Activated CD4-positive, alpha-beta T cell treated with anti-CD3 and anti-CD28 coated beads, Interleukin-2, amount 50 U/mL, for 16 hours (primary cell): ENCODE results near the gene COX6B1.
A peak's percentile ranks its signal among the peaks of the same experiment; 100 is the strongest.
"Not testable (repeated sequence)": the region's sequence is repeated elsewhere in the genome, so short reads cannot be mapped to it uniquely, and the experiment has no call there.

Experiments
- DNase-seq: peaks from one replicate; pipeline ENCODE4 v3.0.0-alpha.2; 2020

Gene COX6B1

DNA sequence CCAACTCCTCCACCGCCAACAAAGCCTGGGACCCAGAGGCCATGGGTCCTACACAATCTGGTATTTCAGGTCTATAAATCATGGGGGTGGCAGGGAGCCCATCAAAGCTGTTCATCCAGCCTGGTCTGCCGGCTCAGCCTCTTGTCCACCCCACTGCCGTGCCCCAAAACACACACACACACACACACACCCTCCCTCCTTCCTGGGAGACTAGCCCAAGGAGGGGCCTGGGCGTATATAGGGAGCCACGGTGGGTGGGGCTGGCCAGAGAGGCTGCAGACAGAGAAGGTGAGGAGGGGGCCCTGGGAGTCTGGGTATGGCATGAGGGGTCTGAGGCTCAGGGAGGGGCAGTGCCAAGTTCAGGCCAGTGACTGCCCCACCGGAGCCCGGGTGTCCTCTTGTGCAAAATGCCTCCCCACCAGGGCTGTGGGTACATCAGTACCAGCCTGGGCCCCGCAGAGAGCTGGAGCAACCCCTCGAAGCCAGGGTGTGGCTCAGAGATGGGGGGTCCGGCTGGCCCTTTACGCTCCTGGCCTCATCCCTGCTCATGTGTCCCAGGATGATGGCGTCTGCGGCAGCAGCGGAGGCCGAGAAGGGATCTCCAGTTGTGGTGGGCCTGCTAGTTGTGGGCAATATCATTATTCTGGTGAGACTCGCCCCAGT, 18.3 kb downstream of the COX6B1 start, which contains the start of gene UPK1A:
UPK1A (plus strand) TSS at position 267 of the 663 bp plus-strand sequence; CDS start at position 563, 296 bp downstream.
- DNase-seq, result no peak

DNA sequence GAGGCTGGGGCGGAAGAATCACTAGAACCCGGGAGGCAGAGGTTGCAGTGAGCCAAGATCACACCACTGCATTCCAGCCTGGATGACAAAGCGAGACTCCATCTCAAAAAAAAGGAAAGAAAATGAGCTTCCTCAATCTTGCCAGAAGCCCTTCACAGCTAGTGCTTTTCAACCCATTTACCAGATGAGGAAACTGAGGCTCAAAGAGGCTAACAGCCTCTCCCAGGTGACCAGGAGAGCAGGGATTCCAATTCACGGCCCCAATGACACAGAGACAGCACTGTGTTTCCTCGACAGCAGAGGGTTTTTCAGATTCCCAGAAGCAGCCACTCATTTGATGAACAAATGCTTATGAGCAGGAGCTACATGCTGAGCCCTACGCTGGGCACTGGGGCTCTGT, 21.4 kb downstream of the COX6B1 start:
- no peak for DNase-seq

- DNase-seq, result no peak
Measured at GRCh38 chr19:35669974-35670373, 21.9 kb downstream of the COX6B1 start.

- DNase-seq, result no peak
Measured at GRCh38 chr19:35670686-35671085, 22.6 kb downstream of the COX6B1 start.

DNA sequence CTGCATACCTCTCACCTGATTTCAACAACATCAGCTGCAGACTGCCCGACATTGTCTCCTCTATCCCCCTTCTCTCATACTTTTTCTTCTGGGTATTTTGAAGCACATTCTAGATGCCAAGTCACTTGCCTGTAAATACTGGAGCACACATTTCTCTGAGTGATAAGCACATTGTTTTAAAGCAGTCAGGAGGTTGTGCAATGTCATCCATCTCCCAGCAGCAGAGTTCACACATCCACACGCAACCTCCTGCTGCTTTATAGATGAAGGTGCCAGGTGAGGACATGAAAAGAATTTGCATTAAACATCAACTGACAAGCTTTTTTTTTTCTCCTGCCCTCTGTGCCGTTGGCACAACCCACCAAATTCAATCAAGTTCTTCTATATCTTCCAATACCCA, 23.7 kb downstream of the COX6B1 start:
- no peak for DNase-seq

GRCh38 chr19:35673121-35673804, 25.1 kb downstream of the COX6B1 start:
- peak; percentile 81 for DNase-seq

GRCh38 chr19:35675589-35676140, 27.5 kb downstream of the COX6B1 start:
- no peak for DNase-seq

DNA sequence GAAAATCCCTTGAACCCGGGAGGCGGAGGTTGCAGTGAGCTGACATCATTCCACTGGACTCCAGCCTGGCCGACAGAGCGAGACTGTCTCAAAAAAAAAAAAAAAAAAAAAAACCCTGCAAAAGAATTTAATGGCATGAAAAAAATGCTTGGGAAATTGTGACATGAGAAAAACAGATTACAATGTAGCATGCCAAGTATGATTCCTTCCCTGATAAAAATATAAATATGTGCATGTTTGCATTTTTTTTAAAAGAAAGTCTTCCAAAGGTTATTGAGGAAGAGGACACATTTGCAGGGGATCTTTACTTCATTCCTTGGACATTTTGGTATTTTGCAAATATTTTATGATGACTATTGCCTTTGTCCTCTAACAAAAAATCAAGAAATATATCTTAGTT, 41.7 kb downstream of the COX6B1 start:
- DNase-seq, result no peak

DNA sequence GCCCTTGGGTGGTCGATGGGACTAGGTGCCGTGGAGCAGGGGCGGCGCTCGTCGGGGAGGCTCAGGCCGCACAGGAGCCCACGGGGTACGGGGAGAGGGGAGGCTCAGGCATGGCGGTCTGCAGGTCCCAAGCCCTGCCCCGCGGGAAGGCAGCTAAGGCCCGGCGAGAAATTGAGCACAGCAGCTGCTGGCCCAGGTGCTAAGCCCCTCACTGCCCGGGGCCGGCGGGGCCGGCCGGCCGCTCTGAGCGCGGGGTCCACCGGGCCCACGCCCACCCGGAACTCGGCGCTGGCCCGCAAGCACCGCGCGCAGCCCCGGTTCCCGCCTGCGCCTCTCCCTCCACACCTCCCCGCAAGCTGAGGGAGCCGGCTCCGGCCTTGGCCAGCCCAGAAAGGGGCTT, 43.0 kb downstream of the COX6B1 start:
- not testable (repeated sequence) for DNase-seq

- no peak for DNase-seq
Measured at GRCh38 chr19:35692010-35692409, 43.9 kb downstream of the COX6B1 start.

DNA sequence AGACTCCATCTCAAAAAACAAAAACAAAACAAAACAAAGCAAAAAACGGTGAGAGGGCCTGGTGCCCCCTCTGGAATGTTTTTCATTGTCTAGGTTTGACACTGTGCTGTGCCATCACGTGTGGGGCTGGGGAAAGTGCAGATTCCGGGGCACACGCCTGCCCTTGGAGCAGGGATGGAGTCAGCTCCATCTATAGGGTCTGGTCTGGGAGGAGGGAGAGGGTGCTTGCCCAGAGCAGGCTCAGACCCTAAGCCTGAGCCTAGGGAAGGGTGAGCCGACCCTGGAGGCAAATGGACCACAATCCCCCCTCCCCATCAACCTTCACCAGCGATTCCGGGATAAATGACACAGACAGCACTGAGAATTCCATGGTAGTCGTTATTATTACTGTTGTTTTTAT, 45.3 kb downstream of the COX6B1 start:
- no peak for DNase-seq

- peak; percentile 95 for DNase-seq
Measured at GRCh38 chr19:35693835-35694599, 45.9 kb downstream of the COX6B1 start.

- DNase-seq, result no peak
Measured at GRCh38 chr19:35695895-35696422, 47.8 kb downstream of the COX6B1 start.

DNA sequence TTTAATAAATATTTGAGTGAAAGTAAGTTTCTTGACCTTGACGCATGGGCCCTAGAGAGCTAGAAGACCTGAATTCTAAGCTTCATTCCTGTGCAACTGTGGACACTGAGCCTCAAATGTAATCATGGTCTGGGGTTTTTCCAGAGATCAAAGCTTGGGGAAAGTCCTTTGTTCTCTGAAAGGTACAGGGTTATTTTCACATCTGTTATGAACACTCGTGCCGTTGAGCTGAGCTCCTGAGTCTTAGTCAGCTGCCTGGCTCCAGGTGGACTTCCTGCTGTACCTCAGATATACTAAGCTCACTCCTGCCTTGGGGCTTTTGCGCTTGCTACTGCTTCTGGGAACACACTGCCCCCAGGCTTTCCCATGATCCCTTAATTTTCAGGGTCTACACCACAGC, 48.7 kb downstream of the COX6B1 start:
- peak; percentile 35 for DNase-seq

DNA sequence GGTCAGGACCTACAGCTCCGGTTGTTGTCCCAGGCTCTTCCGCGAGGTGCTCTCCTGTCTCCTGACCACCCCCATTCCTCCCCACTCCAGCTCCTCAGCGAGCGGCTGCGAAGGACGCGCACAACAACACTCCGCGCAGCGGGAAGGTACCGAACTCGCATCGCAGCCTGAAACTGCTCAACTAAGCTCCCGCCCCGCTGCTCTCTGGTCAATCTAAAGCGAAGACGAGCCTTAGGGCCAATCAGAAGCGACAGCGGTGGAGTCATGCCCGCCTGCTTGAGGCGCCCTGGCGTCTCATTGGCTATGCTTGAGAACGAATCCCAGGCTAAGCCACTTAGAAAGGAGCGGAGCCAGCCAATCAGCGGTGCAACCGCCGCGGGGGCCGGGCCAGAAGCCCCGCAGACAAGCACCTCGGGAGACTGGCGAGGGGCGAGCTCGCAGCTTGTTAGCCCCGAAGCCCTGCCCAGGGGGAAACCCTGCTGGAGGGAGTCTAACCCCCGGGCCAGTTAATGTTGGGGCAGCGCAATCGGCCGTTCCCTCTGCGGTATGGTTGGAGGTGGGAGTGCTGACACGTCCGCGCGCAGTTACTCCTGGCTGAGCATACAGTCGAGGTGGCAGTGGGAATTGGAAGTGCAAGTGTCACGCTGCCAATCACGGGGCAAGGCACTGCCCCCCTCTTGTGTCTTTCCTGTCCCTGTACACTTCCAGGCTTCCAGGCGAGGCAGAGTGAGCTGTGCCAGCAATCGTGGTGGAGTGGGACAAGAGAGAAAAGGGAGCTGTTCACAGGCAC, 54.3 kb downstream of the COX6B1 start:
- DNase-seq, result peak; percentile 98

DNA sequence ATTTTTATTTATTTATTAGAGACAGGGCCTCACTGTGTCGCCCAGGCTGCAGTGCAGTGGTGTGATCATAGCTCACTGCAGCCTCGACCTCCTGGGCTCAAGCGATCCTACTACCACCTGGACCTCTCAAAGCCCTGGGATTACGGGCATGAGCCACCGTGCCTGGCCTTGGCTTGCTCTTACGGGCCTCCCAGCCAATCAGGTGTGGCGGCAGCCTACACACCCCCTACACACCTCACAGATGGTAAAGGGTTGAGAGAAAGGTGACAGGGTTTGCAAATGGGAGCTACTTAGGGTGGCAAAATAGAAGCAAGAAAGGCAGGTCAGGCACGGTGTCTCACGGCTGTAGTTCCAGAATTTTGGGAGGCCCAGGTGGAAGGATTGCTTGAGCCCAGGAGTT, 55.2 kb downstream of the COX6B1 start:
- DNase-seq, result no peak

GRCh38 chr19:35704218-35704617, 56.1 kb downstream of the COX6B1 start, which contains the start of gene ZBTB32:
TSS of gene ZBTB32 (plus strand) at chr19:35704558. CDS start at chr19:35714627, 10,069 bp downstream.
- DNase-seq, result peak; percentile 23
